ENCODE data around the gene TRIM38. TPM values are rescaled to one million over a fixed set of nuclear protein-coding genes. Genes with fewer than 3 reads are reported as not detected.
"Not testable (repeated sequence)": the region's sequence is repeated elsewhere in the genome, so short reads cannot be mapped to it uniquely, and the experiment has no call there.

The TRIM38 gene
- total RNA-seq, 2 donors from 2014 or later = 3.9 to 4.0 TPM

DNA sequence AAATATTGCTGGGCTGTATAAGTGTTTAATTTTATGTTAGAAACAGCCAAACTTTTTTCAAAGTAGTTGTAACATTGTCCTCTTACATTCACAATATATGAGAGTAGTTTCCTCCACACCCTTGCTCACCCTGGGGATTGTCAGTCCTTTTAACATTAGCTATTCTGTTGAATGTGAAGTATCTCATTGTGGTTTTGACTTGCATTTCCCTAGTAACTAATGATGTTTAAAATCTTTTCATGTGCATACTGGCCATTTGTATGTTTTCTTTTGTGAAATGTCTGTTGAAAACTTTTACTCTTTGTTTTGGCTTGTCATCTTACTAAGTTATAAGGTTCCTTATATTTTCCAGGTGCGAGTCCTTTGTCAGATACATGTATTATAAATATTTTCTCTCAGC lies 32.9 kb downstream of the TRIM38 start:
- TF ChIP-seq POLR2A (IDR thresholded peaks at IDR 0.05) = no peak
- no peak for TF ChIP-seq CTCF (IDR thresholded peaks at IDR 0.05)
- peaks cover 14% of the 10 kb centered on the region for H3K4me1 ChIP-seq
- no peaks in the 10 kb centered on the region for H3K9me3 ChIP-seq
- 97 to 100% methylated on average over 1 of the region's 1 CpG for WGBS, 2 donors
- ATAC-seq (no peak), DNase-seq (no peak)
- no peak overlapping the region for H3K4me3 ChIP-seq
- H3K27ac ChIP-seq = no peak overlapping the region
- H3K36me3 ChIP-seq (replicated peaks in 1 of 2; ENCODE audit: insufficient read depth in 1 of 2, low read depth in 2 of 2) = peaks cover 0 to 6% of the 10 kb centered on the region in 2 donors
- H3K27me3 ChIP-seq = no peaks in the 10 kb centered on the region
- intact Hi-C loops (cut with DNase I) = no loop called here

GRCh38 chr6:25997921-25998320 lies 35.3 kb downstream of the TRIM38 start:
- Histone ChIP-seq H3K4me3 (no peak overlapping the region), H3K4me1 (peaks cover 10% of the 10 kb centered on the region), H3K9me3 (no peaks in the 10 kb centered on the region), H3K36me3 (replicated peaks in 1 of 2; ENCODE audit: insufficient read depth in 1 of 2, low read depth in 2 of 2) (peaks cover 0 to 6% of the 10 kb centered on the region in 2 donors), H3K27me3 (no peaks in the 10 kb centered on the region), H3K27ac (no peak overlapping the region)
- DNase-seq (no peak), ATAC-seq (no peak)
- intact Hi-C loops (cut with DNase I) = no loop called here
- TF ChIP-seq CTCF (IDR thresholded peaks at IDR 0.05) = no peak
- TF ChIP-seq POLR2A (IDR thresholded peaks at IDR 0.05) = no peak
- 84 to 89% methylated on average over 3 of the region's 3 CpGs for WGBS, 2 donors

DNA sequence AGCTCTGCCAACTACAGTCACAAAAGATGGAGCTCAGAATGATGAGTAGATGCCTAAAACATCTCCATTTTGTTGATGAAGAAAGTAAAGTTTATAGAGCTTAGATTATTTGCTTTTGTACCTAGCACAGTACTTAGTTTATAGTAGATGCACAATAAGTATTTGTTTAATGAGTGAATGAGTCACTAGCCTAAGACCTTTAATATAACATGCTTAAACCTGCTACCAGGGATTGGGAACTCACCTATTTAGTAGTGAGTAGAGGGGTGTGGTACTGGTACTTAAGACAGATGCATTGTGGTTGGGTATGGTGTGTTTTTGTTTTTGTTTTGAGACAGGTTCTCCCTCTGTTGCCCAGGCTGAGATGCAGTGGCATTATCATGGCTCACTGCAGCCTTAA lies 35.8 kb downstream of the TRIM38 start:
- Histone ChIP-seq H3K27me3 (no peaks in the 10 kb centered on the region), H3K9me3 (no peaks in the 10 kb centered on the region), H3K4me1 (peaks cover 9% of the 10 kb centered on the region), H3K4me3 (no peak overlapping the region), H3K36me3 (replicated peaks in 1 of 2; ENCODE audit: insufficient read depth in 1 of 2, low read depth in 2 of 2) (peaks cover 0 to 6% of the 10 kb centered on the region in 2 donors), H3K27ac (no peak overlapping the region)
- intact Hi-C loops (cut with DNase I) = no loop called here
- no peak for DNase-seq
- ATAC-seq = no peak
- no peak for TF ChIP-seq POLR2A (IDR thresholded peaks at IDR 0.05)

DNA sequence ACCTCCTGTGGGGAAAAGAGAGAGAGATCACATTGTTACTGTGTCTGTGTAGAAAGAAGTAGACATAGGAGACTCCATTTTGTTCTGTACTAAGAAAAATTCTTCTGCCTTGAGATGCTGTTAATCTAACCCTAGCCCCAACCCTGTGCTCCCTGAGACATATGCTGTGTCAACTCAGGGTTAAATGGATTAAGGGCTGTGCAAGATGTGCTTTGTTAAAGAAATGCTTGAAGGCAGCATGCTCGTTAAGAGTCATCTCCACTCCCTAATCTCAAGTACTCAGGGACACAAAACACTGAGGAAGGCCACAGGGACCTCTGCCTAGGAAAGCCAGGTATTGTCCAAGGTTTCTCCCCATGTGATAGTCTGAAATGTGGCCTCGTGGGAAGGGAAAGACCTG lies 36.6 kb downstream of the TRIM38 start:
- H3K27ac ChIP-seq; H3K27me3 ChIP-seq; DNase-seq; intact Hi-C loops (cut with DNase I); H3K4me1 ChIP-seq; ATAC-seq; H3K4me3 ChIP-seq; H3K9me3 ChIP-seq; H3K36me3 ChIP-seq (replicated peaks in 1 of 2; ENCODE audit: insufficient read depth in 1 of 2, low read depth in 2 of 2): not testable (repeated sequence)
- WGBS, 2 donors = 59 to 73% methylated on average over 2 of the region's 2 CpGs

DNA sequence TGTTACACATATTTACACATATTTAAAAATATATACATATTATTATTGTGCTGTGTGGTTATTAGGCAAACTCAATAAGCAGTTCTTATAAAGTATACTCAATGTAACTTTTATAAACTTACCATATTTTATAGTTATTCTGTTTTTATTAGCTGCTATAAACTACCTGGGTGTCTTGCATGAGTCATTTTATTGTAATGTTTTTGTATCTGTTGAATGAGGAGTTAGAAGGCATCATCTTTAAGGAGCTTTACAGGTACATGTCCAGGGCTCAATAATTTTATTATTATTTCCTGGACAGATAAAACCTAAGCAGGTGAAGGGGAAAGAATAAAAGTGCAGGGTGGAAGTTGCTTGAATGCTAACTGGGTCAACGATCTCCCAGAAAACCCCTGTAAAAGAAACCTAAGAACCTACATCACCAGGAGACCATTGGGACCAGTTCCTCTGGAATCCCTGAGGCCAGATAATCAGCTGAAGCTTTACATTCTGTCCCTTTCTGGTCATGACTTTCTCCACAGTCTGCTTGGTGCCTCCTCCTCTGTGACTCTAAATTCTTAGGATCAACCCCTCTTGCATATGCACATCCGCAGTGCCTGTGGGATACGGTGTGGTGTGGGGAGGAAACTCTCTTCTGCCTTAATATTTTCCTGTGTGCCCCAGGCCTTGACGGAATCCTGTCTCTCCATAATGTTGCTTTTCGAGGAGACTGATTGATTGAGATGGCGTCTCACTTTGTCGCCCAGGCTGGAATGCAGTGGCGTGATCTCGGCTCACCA lies 38.0 kb downstream of the TRIM38 start:
- WGBS, 2 donors = 90 to 93% methylated on average over 9 of the region's 9 CpGs
- Histone ChIP-seq H3K27me3 (no peaks in the 10 kb centered on the region), H3K27ac (no peak overlapping the region), H3K9me3 (no peaks in the 10 kb centered on the region), H3K36me3 (replicated peaks in 1 of 2; ENCODE audit: insufficient read depth in 1 of 2, low read depth in 2 of 2) (peaks cover 0 to 6% of the 10 kb centered on the region in 2 donors), H3K4me1 (no peaks in the 10 kb centered on the region), H3K4me3 (no peak overlapping the region)
- intact Hi-C loops (cut with DNase I) = no loop called here
- no peak for ATAC-seq
- no peak for DNase-seq
- TF ChIP-seq CTCF (IDR thresholded peaks at IDR 0.05) (no peak), POLR2A (IDR thresholded peaks at IDR 0.05) (no peak)

Measured in body of pancreas (tissue), 4 donors.